ENCODE measurements around the gene NFIA. TPM values are rescaled to one million over a fixed set of nuclear protein-coding genes. Genes with fewer than 3 reads are reported as not detected.

NFIA gene
- total and polyA plus RNA-seq, 2 of the 13 experiments (the other 11 are each of a cell fraction or from before 2014, with no cell fraction given) = 14.7 to 28.5 TPM

DNA sequence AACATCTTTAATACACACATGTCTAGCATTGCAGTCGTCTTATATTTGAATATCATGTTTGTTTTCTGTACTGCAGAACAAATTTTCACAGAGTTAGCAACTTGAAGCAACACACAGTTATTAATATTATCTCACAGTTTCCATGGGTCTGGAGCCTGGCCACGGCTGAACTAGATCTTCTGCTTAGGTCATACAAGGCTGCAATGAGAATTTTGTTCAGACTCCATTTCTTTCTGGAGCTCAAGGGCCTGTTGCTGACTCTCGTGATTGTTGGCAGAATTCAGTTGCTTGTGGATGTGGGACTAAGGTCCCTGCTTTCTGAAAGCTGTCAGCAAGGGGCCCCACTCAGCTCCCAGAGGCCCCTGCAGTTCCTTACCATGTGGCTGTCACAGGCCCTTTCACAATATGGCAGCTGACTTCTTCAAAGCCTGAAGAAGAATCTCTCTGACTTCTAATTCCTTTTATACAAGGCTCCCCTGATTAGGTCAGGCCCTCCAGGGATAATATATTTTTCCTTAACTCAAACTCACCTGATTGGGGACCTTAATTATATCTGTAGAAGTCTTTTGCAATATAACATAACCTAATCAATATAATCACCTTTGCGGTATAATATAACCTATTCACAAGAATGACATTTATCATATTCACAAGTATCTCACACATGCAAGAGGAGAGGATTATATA is 296.3 kb downstream of the NFIA start:
- Histone ChIP-seq H3K4me2 (ENCODE audit: low read depth, low read length) (no peak overlapping the region), H3K27me3 (ENCODE audit: control insufficient read depth in 1 of 2, insufficient read depth in 2 of 2, low read length in 2 of 2) (no peaks in the 10 kb centered on the region), H3K4me1 (ENCODE audit: insufficient read depth, low read length) (peaks cover 14% of the 10 kb centered on the region), H3K4me3 (replicated peaks in 1 of 3; ENCODE audit: insufficient read depth in 1 of 3, low read depth in 2 of 3, low read length in 3 of 3) (no peak overlapping the region), H4K20me1 (ENCODE audit: insufficient read depth, low read length) (no peaks in the 10 kb centered on the region), H3K36me3 (replicated peaks in 1 of 2; ENCODE audit: control insufficient read depth in 1 of 2, insufficient read depth in 2 of 2, low read length in 2 of 2) (peaks cover 4 to 14% of the 10 kb centered on the region in 2 experiments; a peak in 4 of 5 replicates), H3K9me3 (ENCODE audit: low read length) (no peaks in the 10 kb centered on the region), H2AFZ (ENCODE audit: low read length) (no peak overlapping the region), H3K9ac (ENCODE audit: insufficient read depth, low read depth, low read length) (no peak overlapping the region), H3K79me2 (ENCODE audit: insufficient read depth, low read length) (no peaks in the 10 kb centered on the region), H3K27ac (ENCODE audit: extremely low read length, insufficient read depth, low read length) (no peak overlapping the region)
- DNase-seq (ENCODE audit: low spot score) (no peak), ATAC-seq (no peak), FAIRE-seq (no peak)
- in situ Hi-C loops (cut with HindIII; ENCODE audit: extremely low pct_ligation_motif_present, low pct_unique_long_range_greater_than_20kb) = no loop called here
- CTCF ChIA-PET (ENCODE audit: low intra/inter-chr PET ratio, low total read pairs) = no interaction called here
- BruUV-seq (replicated peaks) = no TSS peak
- POLR2A ChIA-PET = no interaction called here
- WGBS (ENCODE audit: low lambda C conversion rate) = 97% methylated on average over 3 of the region's 4 CpGs
- intact Hi-C loops (cut with micrococcal nuclease; ENCODE audit: unreplicated experiment) = no loop called here
- TF ChIP-seq ZNF75D (CRISPR knock-in tag; IDR thresholded peaks at IDR 0.05; ENCODE audit: borderline replicate concordance) = no peak
- TF ChIP-seq, protein P1, sequence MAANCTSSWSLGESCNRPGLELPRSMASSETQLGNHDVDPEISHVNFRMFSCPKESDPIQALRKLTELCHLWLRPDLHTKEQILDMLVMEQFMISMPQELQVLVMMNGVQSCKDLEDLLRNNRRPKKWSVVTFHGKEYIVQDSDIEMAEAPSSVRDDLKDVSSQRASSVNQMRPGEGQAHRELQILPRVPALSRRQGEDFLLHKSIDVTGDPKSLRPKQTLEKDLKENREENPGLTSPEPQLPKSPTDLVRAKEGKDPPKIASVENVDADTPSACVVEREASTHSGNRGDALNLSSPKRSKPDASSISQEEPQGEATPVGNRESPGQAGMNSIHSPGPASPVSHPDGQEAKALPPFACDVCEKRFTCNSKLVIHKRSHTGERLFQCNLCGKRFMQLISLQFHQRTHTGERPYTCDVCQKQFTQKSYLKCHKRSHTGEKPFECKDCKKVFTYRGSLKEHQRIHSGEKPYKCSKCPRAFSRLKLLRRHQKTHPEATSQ (CRISPR knock-in tag; IDR thresholded peaks at IDR 0.05; ENCODE audit: borderline replicate concordance) = no peak
- TF ChIP-seq ZMYM2 (CRISPR knock-in tag; IDR thresholded peaks at IDR 0.05) = no peak
- no peak for TF ChIP-seq ZBTB20 (CRISPR knock-in tag; IDR thresholded peaks at IDR 0.05; ENCODE audit: borderline replicate concordance, low read depth)
- TF ChIP-seq MEIS1 (CRISPR knock-in tag; IDR thresholded peaks at IDR 0.05; ENCODE audit: borderline replicate concordance) = no peak
- TF ChIP-seq, protein P2, sequence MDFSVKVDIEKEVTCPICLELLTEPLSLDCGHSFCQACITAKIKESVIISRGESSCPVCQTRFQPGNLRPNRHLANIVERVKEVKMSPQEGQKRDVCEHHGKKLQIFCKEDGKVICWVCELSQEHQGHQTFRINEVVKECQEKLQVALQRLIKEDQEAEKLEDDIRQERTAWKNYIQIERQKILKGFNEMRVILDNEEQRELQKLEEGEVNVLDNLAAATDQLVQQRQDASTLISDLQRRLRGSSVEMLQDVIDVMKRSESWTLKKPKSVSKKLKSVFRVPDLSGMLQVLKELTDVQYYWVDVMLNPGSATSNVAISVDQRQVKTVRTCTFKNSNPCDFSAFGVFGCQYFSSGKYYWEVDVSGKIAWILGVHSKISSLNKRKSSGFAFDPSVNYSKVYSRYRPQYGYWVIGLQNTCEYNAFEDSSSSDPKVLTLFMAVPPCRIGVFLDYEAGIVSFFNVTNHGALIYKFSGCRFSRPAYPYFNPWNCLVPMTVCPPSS (IDR thresholded peaks at IDR 0.05) = no peak
- TF ChIP-seq MAF1 (CRISPR knock-in tag; IDR thresholded peaks at IDR 0.05; ENCODE audit: borderline replicate concordance) = no peak
- no peak for TF ChIP-seq ZNF720 (CRISPR knock-in tag; IDR thresholded peaks at IDR 0.05)
- TF ChIP-seq ZIK1 (CRISPR knock-in tag; IDR thresholded peaks at IDR 0.05; ENCODE audit: borderline replicate concordance, low read depth) = no peak
- TF ChIP-seq, protein P3, sequence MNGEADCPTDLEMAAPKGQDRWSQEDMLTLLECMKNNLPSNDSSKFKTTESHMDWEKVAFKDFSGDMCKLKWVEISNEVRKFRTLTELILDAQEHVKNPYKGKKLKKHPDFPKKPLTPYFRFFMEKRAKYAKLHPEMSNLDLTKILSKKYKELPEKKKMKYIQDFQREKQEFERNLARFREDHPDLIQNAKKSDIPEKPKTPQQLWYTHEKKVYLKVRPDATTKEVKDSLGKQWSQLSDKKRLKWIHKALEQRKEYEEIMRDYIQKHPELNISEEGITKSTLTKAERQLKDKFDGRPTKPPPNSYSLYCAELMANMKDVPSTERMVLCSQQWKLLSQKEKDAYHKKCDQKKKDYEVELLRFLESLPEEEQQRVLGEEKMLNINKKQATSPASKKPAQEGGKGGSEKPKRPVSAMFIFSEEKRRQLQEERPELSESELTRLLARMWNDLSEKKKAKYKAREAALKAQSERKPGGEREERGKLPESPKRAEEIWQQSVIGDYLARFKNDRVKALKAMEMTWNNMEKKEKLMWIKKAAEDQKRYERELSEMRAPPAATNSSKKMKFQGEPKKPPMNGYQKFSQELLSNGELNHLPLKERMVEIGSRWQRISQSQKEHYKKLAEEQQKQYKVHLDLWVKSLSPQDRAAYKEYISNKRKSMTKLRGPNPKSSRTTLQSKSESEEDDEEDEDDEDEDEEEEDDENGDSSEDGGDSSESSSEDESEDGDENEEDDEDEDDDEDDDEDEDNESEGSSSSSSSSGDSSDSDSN (CRISPR knock-in tag; IDR thresholded peaks at IDR 0.05) = no peak
- no peak for TF ChIP-seq ZSCAN30 (CRISPR knock-in tag; IDR thresholded peaks at IDR 0.05)
- no peak for TF ChIP-seq ZNF343 (CRISPR knock-in tag; IDR thresholded peaks at IDR 0.05)
- TF ChIP-seq KDM6A (CRISPR knock-in tag; IDR thresholded peaks at IDR 0.05; ENCODE audit: low read depth) = no peak
- no peak for TF ChIP-seq NFIB (CRISPR knock-in tag; IDR thresholded peaks at IDR 0.05; ENCODE audit: borderline replicate concordance)
- no peak for TF ChIP-seq ZNF496 (CRISPR knock-in tag; IDR thresholded peaks at IDR 0.05; ENCODE audit: insufficient replicate concordance)
- no peak for TF ChIP-seq ZNF569 (CRISPR knock-in tag; IDR thresholded peaks at IDR 0.05; ENCODE audit: borderline replicate concordance)
- TF ChIP-seq ZNF354B (CRISPR knock-in tag; IDR thresholded peaks at IDR 0.05) = no peak
